ENCODE measurements around the gene PARD3B. TPM values are rescaled to one million over a fixed set of nuclear protein-coding genes. Genes with fewer than 3 reads are reported as not detected.

The PARD3B gene
- total RNA-seq, 4 donors from 2014 or later: 32.6 to 65.7 (median 38.6) TPM

DNA sequence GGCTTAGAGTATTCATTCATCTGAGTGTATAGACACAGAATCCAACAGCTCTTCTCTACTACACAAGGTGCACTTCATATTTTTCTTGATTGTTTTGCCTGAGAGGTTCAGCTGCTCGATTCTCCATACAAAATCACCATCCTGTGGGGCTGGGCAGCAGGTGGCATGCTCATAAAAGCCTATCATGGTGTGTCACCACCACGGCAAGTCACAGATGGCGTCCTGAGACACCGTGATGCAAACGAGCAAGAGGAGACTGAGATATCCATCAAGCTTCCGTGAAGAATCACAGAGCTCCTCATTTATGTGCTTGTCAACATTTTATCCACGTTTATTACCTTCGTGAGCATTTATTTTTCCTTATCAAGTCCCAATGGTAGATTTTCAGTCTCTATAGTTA is 1114.6 kb downstream of the PARD3B start:
- intact Hi-C loops (cut with DNase I; ENCODE audit: low total_unique reads) (no loop called here), in situ Hi-C loops (cut with MboI; ENCODE audit: low pct_ligation_motif_present in 1 of 4, low pct_unique_long_range_greater_than_20kb in 1 of 4, low sequenced_read_pairs in 3 of 4) (loop anchor here in 3 of 4 donors (25.0 kb wide), 3 partner anchors 798 to 1323 kb away; no protein-coding TSS in a partner anchor)
- no peaks in the 10 kb centered on the region for H3K9me3 ChIP-seq
- H3K27me3 ChIP-seq: no peaks in the 10 kb centered on the region
- peaks cover 0 to 8% (median 2%) of the 10 kb centered on the region in 4 donors for H3K4me1 ChIP-seq
- 50 to 79% methylated on average over 1 to 7 of the region's 8 CpGs for WGBS, 2 donors (ENCODE audit: low coverage in 1 of 2)
- no peak overlapping the region for H3K27ac ChIP-seq
- no peaks in the 10 kb centered on the region for H3K36me3 ChIP-seq
- no peak overlapping the region for H3K4me3 ChIP-seq
- no peak for DNase-seq
- TF ChIP-seq POLR2AphosphoS5 (IDR thresholded peaks at IDR 0.05) (no peak), POLR2A (IDR thresholded peaks at IDR 0.05) (no peak), EP300 (IDR thresholded peaks at IDR 0.05; ENCODE audit: low read depth) (no peak)
- TF ChIP-seq, protein P1, sequence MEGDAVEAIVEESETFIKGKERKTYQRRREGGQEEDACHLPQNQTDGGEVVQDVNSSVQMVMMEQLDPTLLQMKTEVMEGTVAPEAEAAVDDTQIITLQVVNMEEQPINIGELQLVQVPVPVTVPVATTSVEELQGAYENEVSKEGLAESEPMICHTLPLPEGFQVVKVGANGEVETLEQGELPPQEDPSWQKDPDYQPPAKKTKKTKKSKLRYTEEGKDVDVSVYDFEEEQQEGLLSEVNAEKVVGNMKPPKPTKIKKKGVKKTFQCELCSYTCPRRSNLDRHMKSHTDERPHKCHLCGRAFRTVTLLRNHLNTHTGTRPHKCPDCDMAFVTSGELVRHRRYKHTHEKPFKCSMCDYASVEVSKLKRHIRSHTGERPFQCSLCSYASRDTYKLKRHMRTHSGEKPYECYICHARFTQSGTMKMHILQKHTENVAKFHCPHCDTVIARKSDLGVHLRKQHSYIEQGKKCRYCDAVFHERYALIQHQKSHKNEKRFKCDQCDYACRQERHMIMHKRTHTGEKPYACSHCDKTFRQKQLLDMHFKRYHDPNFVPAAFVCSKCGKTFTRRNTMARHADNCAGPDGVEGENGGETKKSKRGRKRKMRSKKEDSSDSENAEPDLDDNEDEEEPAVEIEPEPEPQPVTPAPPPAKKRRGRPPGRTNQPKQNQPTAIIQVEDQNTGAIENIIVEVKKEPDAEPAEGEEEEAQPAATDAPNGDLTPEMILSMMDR (IDR thresholded peaks at IDR 0.05): no peak

DNA sequence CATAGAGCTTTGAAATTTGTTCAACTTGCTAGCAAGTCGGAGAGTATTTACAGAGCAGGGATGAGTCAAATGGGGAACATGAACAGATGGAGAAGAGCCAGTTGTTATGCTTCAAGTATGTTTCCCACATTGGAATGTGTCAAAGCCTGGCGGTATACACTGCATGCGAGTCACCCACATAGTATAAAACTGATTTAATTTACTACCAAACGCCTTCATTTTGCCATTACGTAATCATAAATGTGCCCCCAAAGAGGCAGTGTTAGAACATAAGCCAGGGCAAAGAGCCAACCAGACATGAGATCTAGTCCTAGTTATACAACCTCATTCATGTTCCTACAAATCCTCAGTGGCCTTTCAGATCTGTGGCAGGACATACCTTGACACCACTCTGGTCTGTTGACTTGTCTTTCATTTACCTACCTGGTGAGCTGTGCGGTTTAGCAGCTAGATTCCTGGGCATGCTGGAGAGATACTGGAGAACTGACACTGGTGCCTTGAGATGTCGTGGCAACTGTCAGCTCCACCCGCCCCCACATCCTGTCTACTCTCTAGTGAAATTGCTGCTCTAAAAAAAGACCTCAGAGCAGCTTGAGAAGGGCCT is 1115.3 kb downstream of the PARD3B start:
- H3K4me3 ChIP-seq: no peak overlapping the region
- H3K9me3 ChIP-seq: no peaks in the 10 kb centered on the region
- intact Hi-C loops (cut with DNase I; ENCODE audit: low total_unique reads): no loop called here
- no peaks in the 10 kb centered on the region for H3K27me3 ChIP-seq
- peak; percentile 13 for DNase-seq
- H3K27ac ChIP-seq: peak overlapping the region in 2 of 4 donors; percentile 2 to 30
- peaks cover 0 to 8% (median 2%) of the 10 kb centered on the region in 4 donors for H3K4me1 ChIP-seq
- no peaks in the 10 kb centered on the region for H3K36me3 ChIP-seq
- no peak for TF ChIP-seq EP300 (IDR thresholded peaks at IDR 0.05; ENCODE audit: low read depth)
- TF ChIP-seq POLR2AphosphoS5 (IDR thresholded peaks at IDR 0.05): peak; percentile 41 to 59 (median 49)
- TF ChIP-seq, protein P1 (IDR thresholded peaks at IDR 0.05): no peak
- no peak for TF ChIP-seq POLR2A (IDR thresholded peaks at IDR 0.05)
- in situ Hi-C loops (cut with MboI; ENCODE audit: low pct_ligation_motif_present in 1 of 4, low pct_unique_long_range_greater_than_20kb in 1 of 4, low sequenced_read_pairs in 3 of 4): loop anchor here in 3 of 4 donors (25.0 kb wide), 3 partner anchors 798 to 1323 kb away; no protein-coding TSS in a partner anchor
- WGBS, 2 donors (ENCODE audit: low coverage in 1 of 2): 43 to 54% methylated on average over 5 to 8 of the region's 8 CpGs

DNA sequence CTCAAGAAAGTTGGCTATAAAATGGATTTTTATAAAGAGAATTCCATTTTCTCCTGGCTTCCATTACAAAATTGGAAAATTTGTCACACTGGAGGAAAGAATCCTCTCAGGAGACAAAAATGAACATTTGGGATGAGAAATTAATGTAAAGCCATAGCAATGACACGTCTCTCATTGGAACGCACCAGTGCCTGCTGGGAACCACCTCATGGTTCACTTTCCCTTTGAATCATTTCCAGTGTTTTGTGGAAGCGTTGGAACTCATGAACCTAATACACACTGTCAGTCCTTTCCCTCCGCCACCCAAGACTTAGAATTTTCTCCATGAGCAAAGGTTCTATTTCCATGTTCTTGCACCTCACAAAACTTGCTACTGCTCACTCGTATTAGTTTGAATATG is 1116.0 kb downstream of the PARD3B start:
- in situ Hi-C loops (cut with MboI; ENCODE audit: low pct_ligation_motif_present in 1 of 4, low pct_unique_long_range_greater_than_20kb in 1 of 4, low sequenced_read_pairs in 3 of 4) (loop anchor here in 3 of 4 donors (25.0 kb wide), 3 partner anchors 799 to 1324 kb away; no protein-coding TSS in a partner anchor), intact Hi-C loops (cut with DNase I; ENCODE audit: low total_unique reads) (no loop called here)
- peak overlapping the region in 1 of 4 donors; percentile 30 for H3K27ac ChIP-seq

More for the DNA sequence above, 1116.0 kb downstream of the PARD3B start:
- DNase-seq: no peak
- WGBS, 2 donors (ENCODE audit: low coverage in 1 of 2): 76 to 91% methylated on average over 5 of the region's 5 CpGs
- Histone ChIP-seq H3K4me3 (no peak overlapping the region), H3K27me3 (no peaks in the 10 kb centered on the region), H3K36me3 (no peaks in the 10 kb centered on the region), H3K4me1 (peaks cover 0 to 8% (median 2%) of the 10 kb centered on the region in 4 donors), H3K9me3 (no peaks in the 10 kb centered on the region)
- no peak for TF ChIP-seq POLR2A (IDR thresholded peaks at IDR 0.05)
- TF ChIP-seq EP300 (IDR thresholded peaks at IDR 0.05; ENCODE audit: low read depth): no peak
- TF ChIP-seq POLR2AphosphoS5 (IDR thresholded peaks at IDR 0.05): no peak
- TF ChIP-seq, protein P1 (IDR thresholded peaks at IDR 0.05): no peak

All from transverse colon (tissue), 4 donors.